Lung (tissue), 12 donors: ENCODE data around the gene TTLL5. TPM values are rescaled to one million over a fixed set of nuclear protein-coding genes. Genes with fewer than 3 reads are reported as not detected.

Experiments used
- ATAC-seq: fragments of 200-7000 bp; cut with Tn5 transposase; one replicate; pipeline ENCODE4 v1.9.1; 2020; ENCODE audit warnings: moderate number of reproducible peaks; ENCODE audit not compliant: insufficient read depth, low FRiP score
- DNase-seq, 3 donors: peaks; one replicate each; pipeline ENCODE4 v3.0.0-alpha.2; 2013 to 2017
- H3K27ac ChIP-seq, 2 donors: one replicate each; pipeline ENCODE4 v1.5.1; 2013; ENCODE audit warnings: mild to moderate bottlenecking in 2 of 2, moderate library complexity in 2 of 2, control low read depth in 1 of 2, inconsistent platforms in 1 of 2, low read depth in 1 of 2, low read length in 1 of 2
- H3K27me3 ChIP-seq, 3 donors: one replicate each; pipeline ENCODE4 v1.5.1; 2013; ENCODE audit warnings: low read length in 2 of 3; ENCODE audit not compliant: control insufficient read depth in 3 of 3, insufficient read depth in 3 of 3
- H3K36me3 ChIP-seq, 4 donors: one replicate each; pipeline ENCODE4 v1.5.1; 2013; ENCODE audit warnings: low read length in 4 of 4, mild to moderate bottlenecking in 1 of 4, moderate library complexity in 1 of 4; ENCODE audit not compliant: control insufficient read depth in 4 of 4, insufficient read depth in 4 of 4
- H3K4me1 ChIP-seq, 5 donors: one replicate each; pipeline ENCODE4 v1.5.1; 2013; ENCODE audit warnings: low read length in 5 of 5, mild to moderate bottlenecking in 2 of 5, moderate library complexity in 1 of 5; ENCODE audit not compliant: control insufficient read depth in 5 of 5, insufficient read depth in 5 of 5
- H3K4me3 ChIP-seq: one replicate; pipeline ENCODE4 v1.5.1; 2013; ENCODE audit warnings: mild to moderate bottlenecking, control low read depth, moderate library complexity
- H3K9ac ChIP-seq, 2 donors: one replicate each; pipeline ENCODE4 v1.5.1; 2013; ENCODE audit warnings: low read length in 2 of 2, control low read depth in 1 of 2; ENCODE audit not compliant: insufficient read depth in 1 of 2
- H3K9me3 ChIP-seq, 4 donors: one replicate each; pipeline ENCODE4 v1.5.1; 2013; ENCODE audit warnings: low read length in 3 of 4, mild to moderate bottlenecking in 1 of 4, moderate library complexity in 1 of 4; ENCODE audit not compliant: control insufficient read depth in 4 of 4, insufficient read depth in 3 of 4
- WGBS, 2 donors: extraction: QIAGEN DNeasy Blood & Tissue Kit; methylation state at CpG; one replicate each; pipeline ENCODE4 v1.1.7; 2013; 5-methylcytosine and 5-hydroxymethylcytosine counted together
- polyA plus RNA-seq, 2 donors: library from polyadenylated mRNA; stranded (reverse); fragments of 200-250 nt; gene quantifications; one replicate each; pipeline ENCODE4 v1.2.1, GENCODE V29; 2013
- total RNA-seq, 2 donors: library from RNA; depleted of rRNA in 1 of 2; stranded (reverse); fragments of >200 nt in 1 of 2; gene quantifications; one replicate each; pipeline ENCODE4 v1.2.1, GENCODE V29; 2014 to 2021
- TF ChIP-seq, protein P1 (sequence below): IDR thresholded peaks from 2 replicates; pipeline ENCODE4 v1.5.1; 2012; ENCODE audit warnings: mild to moderate bottlenecking; ENCODE audit errors: control extremely low read depth, extremely low read depth
- donor health status: control.
- donor health status: control.
- donor health status: Bipolar disorder and iron deficiency.
- donor health status: healthy.
- donor health status: DM: yes; HTN: yes; CAD: no.

The TTLL5 gene
- total and polyA plus RNA-seq, 4 donors, result 10.3 to 58.6 (median 28.8) TPM

DNA sequence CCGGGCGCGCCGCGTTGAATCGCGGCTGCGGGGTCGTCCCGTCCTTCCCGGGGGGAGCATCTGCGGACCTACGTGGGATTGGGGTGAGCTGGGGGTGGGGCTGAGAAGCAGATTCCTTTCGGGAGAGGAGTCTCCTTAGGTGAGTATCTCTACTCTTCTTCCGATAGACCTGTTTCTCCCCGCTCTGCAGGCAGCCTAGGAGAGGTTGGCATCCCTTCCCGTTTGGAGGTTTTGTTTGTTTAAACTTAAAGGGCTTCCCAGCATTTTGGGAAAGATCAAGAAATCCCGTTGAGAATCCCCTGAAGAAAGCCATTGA is 411 bp downstream of the TTLL5 start:
- DNase-seq (no peak), ATAC-seq (peak; percentile 4)
- Histone ChIP-seq H3K27me3 (no peaks in the 10 kb centered on the region), H3K9me3 (no peaks in the 10 kb centered on the region), H3K9ac (peak overlapping the region; percentile 74 to 97), H3K27ac (peak overlapping the region; percentile 92 to 98), H3K36me3 (peaks cover 2 to 15% (median 6%) of the 10 kb centered on the region in 4 donors), H3K4me1 (peaks cover 0 to 15% (median 3%) of the 10 kb centered on the region in 5 donors), H3K4me3 (peak overlapping the region; percentile 93)
- 0% methylated on average over 17 to 18 of the region's 18 CpGs for whole genome bisulfite sequencing, 2 donors
- TF ChIP-seq, protein P1, sequence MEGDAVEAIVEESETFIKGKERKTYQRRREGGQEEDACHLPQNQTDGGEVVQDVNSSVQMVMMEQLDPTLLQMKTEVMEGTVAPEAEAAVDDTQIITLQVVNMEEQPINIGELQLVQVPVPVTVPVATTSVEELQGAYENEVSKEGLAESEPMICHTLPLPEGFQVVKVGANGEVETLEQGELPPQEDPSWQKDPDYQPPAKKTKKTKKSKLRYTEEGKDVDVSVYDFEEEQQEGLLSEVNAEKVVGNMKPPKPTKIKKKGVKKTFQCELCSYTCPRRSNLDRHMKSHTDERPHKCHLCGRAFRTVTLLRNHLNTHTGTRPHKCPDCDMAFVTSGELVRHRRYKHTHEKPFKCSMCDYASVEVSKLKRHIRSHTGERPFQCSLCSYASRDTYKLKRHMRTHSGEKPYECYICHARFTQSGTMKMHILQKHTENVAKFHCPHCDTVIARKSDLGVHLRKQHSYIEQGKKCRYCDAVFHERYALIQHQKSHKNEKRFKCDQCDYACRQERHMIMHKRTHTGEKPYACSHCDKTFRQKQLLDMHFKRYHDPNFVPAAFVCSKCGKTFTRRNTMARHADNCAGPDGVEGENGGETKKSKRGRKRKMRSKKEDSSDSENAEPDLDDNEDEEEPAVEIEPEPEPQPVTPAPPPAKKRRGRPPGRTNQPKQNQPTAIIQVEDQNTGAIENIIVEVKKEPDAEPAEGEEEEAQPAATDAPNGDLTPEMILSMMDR, result no peak

DNA sequence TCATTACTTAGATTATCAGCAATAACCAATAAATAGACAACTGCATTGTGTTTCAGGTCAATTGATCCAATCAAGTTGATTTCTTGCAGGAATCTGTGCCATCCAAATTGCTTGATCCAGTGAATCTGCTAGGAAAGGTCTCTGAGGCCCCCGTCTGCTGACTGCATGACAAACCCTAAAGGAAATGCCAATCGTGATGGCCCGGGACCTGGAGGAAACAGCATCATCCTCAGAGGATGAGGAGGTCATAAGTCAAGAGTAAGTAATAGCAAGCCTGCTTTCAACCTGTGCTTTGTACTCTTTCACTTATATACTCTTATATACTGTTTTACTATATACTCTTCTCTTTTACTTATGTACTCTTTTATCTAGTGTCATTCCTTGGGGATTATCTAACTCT is 1.9 kb downstream of the TTLL5 start:
- no peak overlapping the region for H3K9ac ChIP-seq
- H3K4me1 ChIP-seq, result peaks cover 0 to 15% (median 3%) of the 10 kb centered on the region in 5 donors
- H3K4me3 ChIP-seq, result no peak overlapping the region
- H3K36me3 ChIP-seq, result peaks cover 0 to 12% (median 4%) of the 10 kb centered on the region in 4 donors
- WGBS, 2 donors, result 60 to 79% methylated on average over 3 of the region's 3 CpGs
- no peaks in the 10 kb centered on the region for H3K9me3 ChIP-seq
- no peak overlapping the region for H3K27ac ChIP-seq
- ATAC-seq (no peak), DNase-seq (no peak)
- TF ChIP-seq, protein P1, result no peak
- H3K27me3 ChIP-seq, result no peaks in the 10 kb centered on the region

DNA sequence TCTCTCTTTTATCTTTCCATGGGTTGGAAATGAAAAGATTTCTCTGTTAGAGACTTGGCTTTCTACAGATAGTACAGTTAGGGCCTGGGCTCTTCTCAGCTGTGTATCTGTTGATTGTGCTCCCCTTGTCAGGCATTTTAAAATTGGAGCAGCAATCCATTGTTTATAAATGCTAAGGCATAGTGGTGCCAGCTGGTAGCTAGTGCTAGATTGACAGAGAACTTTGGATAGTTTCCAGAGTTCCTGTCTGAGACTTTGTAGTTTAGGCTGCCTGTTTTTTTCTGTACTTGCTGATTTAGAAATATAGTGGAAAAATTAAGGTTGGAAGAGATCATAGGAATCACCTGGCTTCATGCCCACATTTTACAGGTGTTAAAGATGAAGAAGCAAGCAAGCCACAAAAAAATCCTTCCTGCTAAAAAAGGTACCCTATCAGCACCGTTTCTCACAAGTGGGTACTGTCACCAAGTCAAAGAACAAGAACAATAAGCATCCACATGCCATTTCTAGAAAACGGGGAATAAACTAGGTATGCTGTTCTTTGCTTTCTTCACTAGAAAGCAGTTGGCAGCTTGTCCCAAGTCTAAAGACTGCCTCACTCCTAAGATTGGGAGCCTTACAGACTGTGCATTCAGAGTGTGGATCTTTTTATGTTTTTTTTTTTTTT is 6.2 kb downstream of the TTLL5 start:
- 85% methylated on average over 2 of the region's 2 CpGs for WGBS, 2 donors
- no peak overlapping the region for H3K4me3 ChIP-seq
- no peaks in the 10 kb centered on the region for H3K9me3 ChIP-seq
- no peak for ATAC-seq
- no peak overlapping the region for H3K9ac ChIP-seq
- peaks cover 0 to under 1% (median 0%) of the 10 kb centered on the region in 5 donors for H3K4me1 ChIP-seq
- H3K27ac ChIP-seq, result no peak overlapping the region
- H3K36me3 ChIP-seq, result peaks cover 0 to 30% (median 18%) of the 10 kb centered on the region in 4 donors
- H3K27me3 ChIP-seq, result no peaks in the 10 kb centered on the region
- no peak for DNase-seq
- TF ChIP-seq, protein P1, result no peak
